Measurements from ENCODE around the gene PTPRN2. TPM values are rescaled to one million over a fixed set of nuclear protein-coding genes. Genes with fewer than 3 reads are reported as not detected.
"Not testable (repeated sequence)": the region's sequence is repeated elsewhere in the genome, so short reads cannot be mapped to it uniquely, and the experiment has no call there.

PTPRN2 gene
- polyA plus RNA-seq, 4 donors: 7.4 to 9.6 (median 8.8) TPM

DNA sequence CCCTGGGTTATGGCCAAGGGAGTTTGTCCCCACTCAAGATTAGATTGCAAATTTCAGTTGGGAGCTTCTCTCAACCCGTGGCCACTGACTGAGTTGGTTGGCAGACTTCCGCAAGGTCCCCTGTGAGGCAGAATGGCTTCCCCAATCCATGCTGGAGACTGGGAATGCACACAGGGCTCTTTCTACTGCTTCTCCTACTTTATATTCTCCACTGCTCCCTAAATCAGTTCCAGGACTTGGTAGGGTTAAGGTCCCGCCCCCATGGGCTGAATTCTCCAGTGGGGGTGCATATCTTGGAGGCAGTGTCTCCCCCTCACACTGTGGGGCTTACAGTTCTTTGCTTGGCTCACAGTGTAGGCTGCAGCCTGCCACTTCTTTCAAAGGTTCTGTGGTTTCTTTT is 404.2 kb downstream of the PTPRN2 start:
- DNase-seq (ENCODE audit: low read depth in 4 of 4, low spot score in 3 of 4): no peak

DNA sequence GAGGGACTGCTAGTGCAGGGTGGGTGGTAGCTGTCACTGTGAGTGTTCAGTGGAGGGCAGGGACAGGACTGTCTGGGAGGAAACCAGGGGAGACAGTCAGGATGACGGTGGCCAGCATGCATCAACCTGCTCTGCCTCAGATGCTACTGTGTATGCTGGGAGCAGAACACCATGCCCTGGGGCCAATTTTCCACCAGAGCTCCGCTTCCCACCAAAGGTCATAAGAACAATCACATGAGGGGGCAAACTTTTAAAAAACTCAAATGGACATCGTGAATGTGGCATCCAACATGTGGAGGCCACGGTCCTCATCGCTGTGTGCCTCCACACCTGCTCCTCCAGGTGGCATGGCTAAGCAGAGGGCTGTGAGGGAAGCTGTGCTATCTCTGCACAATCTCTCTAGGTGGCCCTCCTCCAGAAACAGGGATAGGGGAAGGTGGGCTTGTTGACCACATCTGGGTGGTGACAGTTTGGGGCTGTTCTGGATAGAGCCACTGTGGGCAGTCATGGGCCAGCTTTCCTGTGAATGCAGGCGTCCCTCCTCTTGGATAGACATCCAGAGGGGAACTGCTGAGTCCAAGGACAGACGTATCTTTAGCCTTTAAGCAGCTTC is 411.0 kb downstream of the PTPRN2 start:
- no peak for DNase-seq (ENCODE audit: low read depth in 4 of 4, low spot score in 3 of 4)

GRCh38 chr7:158175779-158176178 is 411.8 kb downstream of the PTPRN2 start:
- DNase-seq (ENCODE audit: low read depth in 4 of 4, low spot score in 3 of 4): no peak

GRCh38 chr7:158174947-158175346 is 412.7 kb downstream of the PTPRN2 start:
- no peak for DNase-seq (ENCODE audit: low read depth in 4 of 4, low spot score in 3 of 4)

- no peak for DNase-seq (ENCODE audit: low read depth in 4 of 4, low spot score in 3 of 4)
These were observed 420.2 kb downstream of the PTPRN2 start for GRCh38 chr7:158167373-158167772.

DNA sequence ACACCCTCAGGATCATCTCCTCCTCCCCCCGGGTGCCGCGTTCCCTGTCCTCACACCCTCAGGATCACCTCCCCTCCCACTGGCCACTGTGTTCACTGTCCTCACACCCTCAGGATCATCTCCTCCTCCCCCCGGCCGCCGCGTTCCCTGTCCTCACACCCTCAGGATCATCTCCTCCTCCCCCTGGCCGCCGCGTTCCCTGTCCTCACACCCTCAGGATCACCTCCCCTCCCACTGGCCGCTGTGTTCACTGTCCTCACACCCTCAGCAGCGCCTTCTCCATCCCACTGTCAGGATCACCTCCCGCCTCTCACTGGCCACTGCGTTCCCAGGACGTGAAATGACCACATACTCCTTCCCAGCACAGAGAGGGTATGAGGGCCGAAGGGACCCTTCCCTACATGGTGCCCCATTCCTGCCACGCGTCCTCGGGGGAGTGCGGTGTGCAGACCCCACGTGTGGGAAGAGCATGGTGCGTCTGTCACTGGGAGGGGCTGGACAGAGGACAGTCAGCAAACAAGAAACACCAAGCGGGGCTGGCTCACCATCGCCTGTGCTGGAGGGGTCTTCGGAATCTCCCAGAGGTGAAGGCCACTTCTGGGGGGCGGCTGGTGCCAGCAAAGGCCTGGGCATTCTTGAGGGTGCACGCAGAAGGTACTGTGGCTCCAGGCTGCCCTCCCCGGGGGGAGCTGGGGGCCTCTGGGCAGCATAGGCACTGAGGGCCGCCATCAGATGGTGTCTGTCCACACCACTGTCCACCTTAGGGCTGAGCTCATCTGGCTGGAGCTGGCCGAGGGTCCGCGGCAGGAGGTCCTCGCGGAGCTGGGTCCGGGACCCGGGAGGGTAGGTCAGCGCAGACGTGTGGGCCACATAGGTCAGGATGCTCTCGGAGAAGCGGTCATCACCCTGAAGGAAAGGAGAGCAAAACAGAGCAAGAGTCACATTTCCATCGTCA is 421.0 kb downstream of the PTPRN2 start:
- DNase-seq (ENCODE audit: low read depth in 4 of 4, low spot score in 3 of 4): no peak

GRCh38 chr7:158165711-158166110 is 421.9 kb downstream of the PTPRN2 start:
- DNase-seq (ENCODE audit: low read depth in 4 of 4, low spot score in 3 of 4): no peak

- DNase-seq (ENCODE audit: low read depth in 4 of 4, low spot score in 3 of 4): no peak
These were observed 423.2 kb downstream of the PTPRN2 start for GRCh38 chr7:158164101-158165095.

- DNase-seq (ENCODE audit: low read depth in 4 of 4, low spot score in 3 of 4): no peak
These were observed 426.4 kb downstream of the PTPRN2 start for GRCh38 chr7:158161194-158161593.

DNA sequence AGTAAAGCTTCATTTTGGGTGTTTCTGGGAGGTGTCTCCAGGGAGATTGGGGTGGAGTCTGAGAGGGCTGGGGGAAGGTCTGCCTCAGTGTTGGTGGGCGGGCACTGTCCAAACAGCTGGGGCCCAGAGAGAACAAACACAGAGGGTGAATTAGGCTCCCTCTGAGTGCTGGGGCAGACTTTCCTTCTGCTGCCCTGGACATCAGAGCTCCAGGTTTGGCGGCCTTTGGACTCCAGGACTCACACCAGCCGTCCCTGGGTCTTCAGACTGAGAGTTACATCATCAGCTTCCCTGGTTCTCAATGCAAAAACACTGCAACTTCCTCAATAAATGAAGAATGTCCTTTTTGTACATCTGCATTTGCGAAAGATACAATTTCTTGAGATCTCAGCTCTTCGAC is 427.4 kb downstream of the PTPRN2 start:
- DNase-seq (ENCODE audit: low read depth in 4 of 4, low spot score in 3 of 4): no peak

- DNase-seq (ENCODE audit: low read depth in 4 of 4, low spot score in 3 of 4): no peak
These were observed 430.2 kb downstream of the PTPRN2 start for GRCh38 chr7:158157460-158157859.

DNA sequence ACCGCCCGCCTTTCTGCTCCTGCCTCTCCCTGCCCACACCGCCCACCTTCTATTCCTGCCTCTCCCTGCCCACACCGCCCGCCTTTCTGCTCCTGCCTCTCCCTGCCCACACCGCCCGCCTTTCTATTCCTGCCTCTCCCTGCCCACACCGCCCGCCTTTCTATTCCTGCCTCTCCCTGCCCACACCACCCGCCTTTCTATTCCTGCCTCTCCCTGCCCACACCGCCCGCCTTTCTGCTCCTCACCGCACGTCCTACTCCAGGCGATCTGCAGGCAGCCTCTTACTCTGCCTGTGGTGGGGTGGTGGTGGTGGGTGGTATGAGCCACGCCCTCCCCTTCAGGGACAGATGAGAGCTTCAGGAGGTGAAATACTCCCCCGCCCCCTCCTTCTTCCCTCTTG is 436.4 kb downstream of the PTPRN2 start:
- not testable (repeated sequence) for DNase-seq (ENCODE audit: low read depth in 4 of 4, low spot score in 3 of 4)

- DNase-seq (ENCODE audit: low read depth in 4 of 4, low spot score in 3 of 4): no peak
These were observed 437.4 kb downstream of the PTPRN2 start for GRCh38 chr7:158150234-158150633.

- DNase-seq (ENCODE audit: low read depth in 4 of 4, low spot score in 3 of 4): not testable (repeated sequence)
These were observed 440.2 kb downstream of the PTPRN2 start for GRCh38 chr7:158147431-158147830.

- no peak for DNase-seq (ENCODE audit: low read depth in 4 of 4, low spot score in 3 of 4)
These were observed 442.3 kb downstream of the PTPRN2 start for GRCh38 chr7:158145370-158145769.

DNA sequence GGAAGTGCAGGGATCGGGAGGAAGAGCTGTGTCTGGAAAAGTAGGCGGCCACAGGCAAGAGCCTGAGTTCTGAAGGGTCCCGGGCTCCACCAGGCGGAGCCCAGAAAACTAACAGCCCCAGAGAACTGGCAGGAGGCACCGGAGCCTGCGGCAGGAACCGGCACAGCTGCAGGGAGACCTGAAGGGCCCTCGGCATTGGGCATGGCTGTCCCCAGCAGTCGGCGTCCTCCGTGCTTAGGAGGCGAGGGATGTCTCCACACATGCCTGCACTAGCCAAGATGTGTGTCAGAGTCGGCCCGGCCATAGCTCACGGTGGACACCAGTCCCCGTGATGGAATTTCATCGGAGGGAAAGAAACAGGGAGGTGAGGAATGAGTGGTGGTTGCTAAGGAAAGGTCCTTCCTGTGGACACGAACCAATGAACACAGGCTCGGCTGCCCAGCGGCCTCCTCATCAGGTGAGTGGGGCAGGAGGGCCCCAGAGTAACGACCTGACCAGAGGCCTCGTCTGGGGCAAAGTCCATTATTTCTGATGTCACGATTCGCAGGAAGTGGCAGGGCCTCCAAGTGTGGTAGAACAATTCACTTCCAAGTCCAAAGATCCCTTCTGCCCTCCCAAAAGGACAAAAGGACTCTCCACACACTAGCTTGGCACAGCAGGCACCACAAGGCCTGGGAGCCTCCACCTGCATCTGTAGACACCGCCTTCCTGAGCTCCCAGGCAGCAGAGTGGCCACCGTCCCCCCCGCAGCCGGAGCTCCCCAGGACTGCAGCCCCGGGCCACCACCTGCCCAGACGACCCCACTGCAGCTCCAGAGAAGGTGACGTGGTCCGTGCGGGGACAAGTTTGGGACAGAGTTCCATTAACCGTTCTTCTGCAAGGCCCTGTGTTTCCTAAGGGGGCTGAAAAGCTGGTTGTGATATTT is 444.2 kb downstream of the PTPRN2 start:
- DNase-seq (ENCODE audit: low read depth in 4 of 4, low spot score in 3 of 4): no peak

GRCh38 chr7:158142657-158143056 is 445.0 kb downstream of the PTPRN2 start:
- DNase-seq (ENCODE audit: low read depth in 4 of 4, low spot score in 3 of 4): no peak

DNA sequence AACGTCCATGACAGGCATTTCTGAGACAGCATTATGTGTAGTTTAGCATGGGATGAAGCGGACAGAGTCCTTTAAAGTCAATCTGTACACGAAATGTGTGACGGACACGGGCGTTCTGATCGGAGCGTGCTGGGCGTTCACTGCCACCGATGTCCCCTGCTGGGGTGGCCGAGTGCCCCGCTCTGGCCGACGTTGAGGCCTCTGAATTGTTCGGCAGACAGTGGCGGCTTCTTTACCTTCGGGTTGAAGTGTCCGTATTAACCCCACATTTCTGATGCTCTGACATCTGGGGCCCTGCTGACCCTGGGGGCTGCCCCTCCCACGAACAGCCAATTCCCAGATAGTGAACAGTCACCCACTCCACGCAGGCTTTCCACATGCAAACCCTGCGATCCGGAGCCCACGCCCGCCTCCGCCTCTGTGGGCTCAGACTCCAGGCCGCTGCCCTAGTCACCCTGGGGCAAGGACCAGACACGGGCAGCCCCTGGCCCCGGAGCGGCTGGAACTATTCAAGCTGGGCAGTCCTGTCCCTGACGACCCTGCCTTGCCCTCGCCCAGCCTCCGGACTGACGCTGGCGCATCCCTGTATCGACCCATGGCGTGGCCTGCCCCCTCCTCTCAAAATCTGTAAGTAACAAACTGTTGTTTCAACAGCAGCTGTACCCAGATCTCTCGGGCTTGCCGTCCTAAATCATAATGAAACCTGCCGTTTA is 445.7 kb downstream of the PTPRN2 start:
- DNase-seq (ENCODE audit: low read depth in 4 of 4, low spot score in 3 of 4): no peak

GRCh38 chr7:158141221-158141582 is 446.4 kb downstream of the PTPRN2 start:
- no peak for DNase-seq (ENCODE audit: low read depth in 4 of 4, low spot score in 3 of 4)

Data from right renal pelvis (tissue), 4 donors.